NCI-H345 treated with DMSO at 0.1 percent for 48 hours (cell line): Measurements from ENCODE around the gene IZUMO1R.
"Not testable (repeated sequence)": the region's sequence is repeated elsewhere in the genome, so short reads cannot be mapped to it uniquely, and the experiment has no call there.

Experiments used
- DNase-seq: peaks from one replicate; lab custom pipeline; 2025; ENCODE audit not compliant: unreplicated experiment; lab: John Stamatoyannopoulos, UW

The IZUMO1R gene

DNA sequence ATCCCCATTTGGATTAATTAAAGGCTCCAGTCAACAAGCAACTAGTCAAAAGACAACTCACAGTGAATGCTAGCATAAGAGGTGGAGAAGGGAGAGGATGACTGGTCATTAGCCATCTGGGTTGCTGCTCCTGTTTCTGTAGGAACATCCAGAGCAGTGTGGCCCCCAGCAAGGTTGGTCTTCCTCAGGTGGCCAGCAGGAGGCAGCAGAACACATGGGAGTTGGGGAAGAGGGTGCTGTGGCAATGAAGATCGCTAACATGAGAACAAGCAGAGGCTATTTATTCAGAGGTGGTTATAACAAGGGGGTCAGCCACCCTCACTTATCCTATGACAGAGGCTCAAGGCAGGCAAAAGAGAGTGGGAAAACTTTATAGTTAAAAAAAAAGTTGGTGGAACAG lies 21.3 kb downstream of the IZUMO1R start:
- DNase-seq: no peak

DNA sequence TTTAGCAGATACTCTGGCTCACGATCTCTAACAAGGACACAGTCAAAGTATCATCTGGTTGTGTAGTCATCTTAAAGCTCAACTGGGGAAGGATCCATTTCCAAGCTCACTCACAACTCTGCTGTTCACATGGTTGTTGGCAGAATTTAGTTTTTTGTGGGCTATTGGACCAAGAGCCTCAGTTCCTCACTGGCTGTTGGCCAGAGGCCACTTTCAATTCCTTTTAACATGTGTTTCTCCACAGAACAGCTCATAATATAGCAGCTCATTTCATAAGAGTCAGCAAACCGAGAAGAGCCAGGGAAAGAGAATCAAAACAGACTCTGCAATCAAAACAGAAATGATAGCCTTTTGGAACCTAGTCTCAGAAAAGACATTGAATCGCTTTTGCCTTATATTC lies 22.6 kb downstream of the IZUMO1R start:
- no peak for DNase-seq

DNA sequence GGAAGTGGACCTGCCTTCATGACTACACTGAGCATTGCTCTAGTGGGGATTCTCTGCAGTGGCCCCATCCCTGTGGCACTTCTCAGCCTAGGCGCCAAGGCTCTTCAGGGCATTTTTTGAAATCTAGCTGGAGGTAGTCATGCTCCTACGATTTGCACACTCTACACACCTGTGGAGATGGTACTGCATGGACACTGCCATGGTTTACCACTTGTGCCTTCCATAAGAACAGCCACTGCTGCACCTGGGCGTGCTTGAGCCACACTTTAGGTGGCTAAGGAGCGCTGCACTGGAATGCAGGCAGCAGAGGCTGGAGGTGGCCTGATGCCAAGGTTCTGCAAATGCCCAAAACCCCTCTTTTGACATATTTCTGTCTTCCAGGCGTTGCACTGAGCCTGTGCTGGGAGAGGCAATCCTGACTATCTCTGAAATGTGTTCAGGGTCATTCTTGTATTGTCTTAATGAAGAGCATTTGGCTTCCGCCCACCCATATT lies 24.3 kb downstream of the IZUMO1R start:
- no peak for DNase-seq

DNA sequence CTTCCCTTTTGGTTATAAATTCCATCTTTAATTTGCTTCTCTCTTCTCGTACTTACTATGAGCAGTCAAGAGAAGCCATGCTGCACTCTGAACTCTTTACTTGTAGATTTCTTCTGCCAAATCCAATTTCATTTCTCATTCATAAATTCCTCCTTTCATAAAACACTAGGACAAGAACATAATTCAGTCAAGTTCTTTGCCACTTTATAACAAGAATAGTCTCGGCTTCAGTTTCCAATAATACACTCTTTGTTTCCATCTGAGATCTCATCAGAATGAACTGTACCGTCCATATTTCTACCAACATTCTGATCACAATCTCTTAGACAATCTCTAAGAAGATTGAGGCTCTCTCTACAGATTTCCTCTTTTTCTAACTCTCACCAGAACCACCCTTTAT lies 25.1 kb downstream of the IZUMO1R start:
- DNase-seq: no peak

DNA sequence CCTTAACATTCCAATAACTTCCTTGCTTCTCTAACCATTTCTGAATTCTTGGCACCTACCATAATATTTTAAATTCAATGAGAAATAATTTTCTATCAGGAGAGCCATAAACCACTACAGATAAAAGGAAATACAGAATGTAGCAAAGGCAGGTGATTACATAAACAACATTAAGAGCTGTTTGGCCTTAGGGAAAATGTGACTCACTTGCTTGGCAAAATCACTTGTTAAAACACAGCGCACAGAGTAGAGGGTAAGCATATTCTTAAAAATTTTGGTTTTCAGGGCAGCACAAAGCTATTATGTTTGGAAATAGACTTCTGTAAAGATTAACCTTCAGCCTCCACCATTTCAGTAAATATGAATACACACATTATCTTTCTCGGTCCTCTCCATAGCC lies 26.4 kb downstream of the IZUMO1R start:
- no peak for DNase-seq

DNA sequence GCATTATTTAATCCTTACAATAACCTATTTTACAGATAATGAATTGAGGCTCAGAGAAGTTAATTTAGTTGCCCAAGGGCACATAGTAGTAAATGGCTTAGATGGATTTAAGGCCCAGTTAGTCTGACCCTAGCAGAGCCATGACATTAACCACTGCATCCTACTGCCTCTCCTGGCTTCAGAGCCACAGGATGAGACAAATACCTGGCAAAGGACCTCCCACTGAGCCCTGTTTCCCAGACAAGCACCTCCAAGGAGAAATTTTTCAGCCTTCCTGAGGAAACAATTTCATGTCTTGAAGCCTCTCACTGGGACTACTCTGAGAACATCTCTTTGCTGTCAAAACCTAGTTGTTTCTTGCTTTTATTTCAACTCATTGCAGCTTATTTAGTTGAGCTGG lies 28.4 kb downstream of the IZUMO1R start:
- no peak for DNase-seq

DNA sequence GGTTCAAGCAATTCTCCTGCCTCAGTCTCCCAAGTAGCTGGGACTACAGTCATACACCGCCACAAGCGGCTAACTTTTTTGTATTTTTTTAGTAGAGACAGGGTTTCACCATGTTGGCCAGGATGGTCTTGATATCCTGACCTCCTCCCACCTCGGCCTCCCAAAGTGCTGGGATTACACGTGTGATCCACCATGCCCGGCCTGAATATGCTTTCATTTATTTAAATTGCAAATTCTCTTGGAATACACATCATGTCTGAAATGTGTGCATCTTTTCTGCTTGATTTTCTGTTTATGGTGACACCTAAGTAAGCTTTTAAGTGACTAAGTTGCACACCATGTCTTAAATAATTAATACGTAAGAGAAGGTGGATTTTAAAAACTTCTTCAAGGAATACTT lies 31.7 kb downstream of the IZUMO1R start:
- DNase-seq: no peak

DNA sequence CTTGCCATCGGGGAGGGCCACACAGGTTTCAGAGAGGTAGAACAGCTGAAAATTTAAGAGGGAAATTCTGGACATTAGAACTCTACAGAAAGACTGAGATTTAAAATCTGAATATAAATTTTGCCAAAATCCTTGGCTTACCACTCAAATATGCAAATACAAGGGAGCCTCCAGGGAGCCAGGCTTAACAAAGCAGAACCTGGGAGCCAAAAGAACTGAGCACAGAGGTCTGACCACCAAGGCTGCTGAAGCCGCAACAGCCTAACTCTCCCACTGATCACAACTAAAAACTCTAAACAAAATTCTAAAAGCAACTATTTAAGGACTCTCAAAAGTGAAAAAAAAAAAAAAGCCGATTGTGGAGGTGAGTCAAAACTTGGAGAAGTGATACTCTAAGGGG lies 34.3 kb downstream of the IZUMO1R start:
- no peak for DNase-seq

DNA sequence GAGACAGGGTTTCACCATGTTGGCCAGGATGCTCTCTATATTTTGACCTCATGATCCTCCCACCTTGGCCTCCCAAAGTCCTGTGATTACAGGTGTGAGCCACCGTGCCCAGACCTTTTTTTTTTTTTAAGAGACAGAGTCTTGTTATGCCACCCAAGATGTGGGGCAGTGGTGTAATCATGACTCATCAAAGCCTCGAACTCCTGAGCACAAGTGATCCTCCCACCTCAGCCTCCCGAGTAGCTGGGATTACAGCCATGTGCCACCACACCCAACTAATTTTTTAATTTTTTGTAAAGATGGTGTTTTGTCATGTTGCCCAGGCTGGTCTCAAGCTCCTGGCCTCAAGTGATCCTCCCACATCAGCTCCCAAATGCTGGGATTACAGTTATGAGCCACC lies 37.9 kb downstream of the IZUMO1R start:
- no peak for DNase-seq

DNA sequence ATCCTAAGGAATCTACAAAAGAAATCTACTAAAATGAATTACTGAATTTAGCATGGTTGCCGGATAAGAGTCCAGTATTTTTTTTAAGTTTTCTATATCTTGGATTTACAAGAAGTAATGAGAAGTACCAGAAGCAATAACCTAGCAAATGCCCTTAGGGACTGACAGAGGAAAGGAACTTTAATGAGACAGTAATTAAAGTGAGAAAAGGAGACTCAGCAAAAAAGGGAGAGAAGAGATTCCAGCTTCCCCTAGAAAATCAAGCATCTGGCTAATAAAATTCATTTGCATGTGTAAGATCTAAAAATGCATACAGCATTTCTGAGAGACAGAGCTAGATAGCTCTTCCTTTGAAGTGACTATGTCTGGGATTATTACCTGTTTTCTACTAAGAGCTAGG lies 39.1 kb downstream of the IZUMO1R start:
- DNase-seq: no peak

DNA sequence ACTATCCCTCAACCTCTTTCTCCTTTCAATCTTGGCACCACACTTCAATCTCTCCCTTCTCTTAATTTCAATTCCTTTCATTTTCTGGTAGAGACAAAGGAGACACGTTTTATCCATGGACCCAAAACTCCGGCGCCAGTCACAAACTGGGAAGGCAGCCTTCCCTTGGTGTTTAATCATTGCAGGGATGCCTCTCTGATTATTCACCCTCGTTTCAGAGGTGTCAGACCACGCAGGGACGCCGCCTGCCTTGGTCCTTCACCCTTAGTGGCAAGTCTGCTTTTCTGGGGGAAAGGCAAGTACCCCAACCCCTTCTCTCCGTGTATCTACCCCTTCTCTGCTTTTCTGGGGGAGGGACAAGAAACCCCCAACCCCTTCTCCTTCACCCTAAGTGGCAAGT lies 41.9 kb downstream of the IZUMO1R start:
- not testable (repeated sequence) for DNase-seq

DNA sequence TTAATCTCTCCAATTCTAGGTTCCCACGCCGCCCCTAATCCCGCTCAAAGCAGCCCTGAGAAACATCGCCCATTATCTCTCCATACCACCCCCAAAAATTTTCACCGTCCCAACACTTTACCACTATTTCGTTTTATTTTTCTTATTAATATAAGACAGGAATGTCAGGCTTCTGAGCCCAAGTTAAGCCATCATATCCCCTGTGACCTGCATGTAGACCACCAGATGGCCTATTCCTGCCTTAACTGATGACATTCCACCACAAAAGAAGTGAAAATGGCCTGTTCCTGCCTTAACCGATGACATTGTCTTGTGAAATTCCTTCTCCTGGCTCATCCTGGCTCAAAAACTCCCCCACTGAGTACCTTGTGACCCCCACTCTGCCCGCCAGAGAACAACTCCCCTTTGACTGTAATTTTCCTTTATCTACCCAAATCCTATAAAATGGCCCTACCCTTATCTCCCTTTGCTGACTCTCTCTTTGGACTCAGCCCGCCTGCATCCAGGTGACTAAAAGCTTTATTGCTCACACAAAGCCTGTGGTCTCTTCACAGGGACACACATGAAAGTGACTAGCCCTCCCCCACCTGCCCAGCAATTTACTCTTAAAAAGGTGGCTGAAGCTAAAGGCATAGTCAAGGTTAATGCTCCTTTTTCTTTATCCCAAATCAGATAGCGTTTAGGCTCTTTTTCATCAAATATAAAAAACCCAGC lies 46.6 kb downstream of the IZUMO1R start:
- not testable (repeated sequence) for DNase-seq
